Mesangial cell (primary cell): ENCODE data around the gene BRF1. TPM values are rescaled to one million over a fixed set of nuclear protein-coding genes. Genes with fewer than 3 reads are reported as not detected.

Source experiments
- total RNA-seq: library from RNA; depleted of rRNA; stranded (reverse); fragments of >200 nt; gene quantifications from 2 replicates; pipeline ENCODE4 v1.2.3, GENCODE V29; 2015

Gene BRF1
- total RNA-seq, result 18.3 and 34.5 TPM in 2 replicates

GRCh38 chr14:105300542-105301102 is at the start of gene BRF1:
BRF1 (minus strand) TSS chr14:105301001; CDS start chr14:105300629, 372 bp downstream.

GRCh38 chr14:105314287-105315200 is 13.7 kb upstream of the BRF1 start, which contains the start of gene PACS2:
PACS2 (plus strand) TSS chr14:105314748; CDS start chr14:105314919, 171 bp downstream.

GRCh38 chr14:105248368-105249181 is 52.2 kb downstream of the BRF1 start, which contains the start of gene BTBD6:
BTBD6 (plus strand) TSS chr14:105248533; CDS start chr14:105248712, 179 bp downstream.

GRCh38 chr14:105180592-105181548 is 119.9 kb downstream of the BRF1 start, which contains the start of gene NUDT14:
NUDT14 (minus strand) TSS chr14:105181312; CDS start chr14:105181209, 103 bp downstream.

GRCh38 chr14:105168496-105168978 is 132.3 kb downstream of the BRF1 start, which contains the start of gene JAG2:
JAG2 (minus strand) TSS chr14:105168776; CDS start chr14:105168420, 356 bp downstream.

Other genes starting within 250 kb of the BRF1 start
- gene GPR132, start 235.6 kb downstream of the BRF1 start, total RNA-seq, result 0.16 and 0.38 TPM in 2 replicates
- gene JAG2, start 132.2 kb downstream of the BRF1 start, total RNA-seq, result 0.65 and 2.4 TPM in 2 replicates
- gene NUDT14, start 119.7 kb downstream of the BRF1 start, total RNA-seq, result 13.2 and 43.9 TPM in 2 replicates
- 41.7 and 53.9 TPM in 2 replicates for gene BTBD6, start 52.5 kb downstream of the BRF1 start, total RNA-seq
- 60.0 and 105 TPM in 2 replicates for gene PACS2, start 13.7 kb upstream of the BRF1 start, total RNA-seq
- gene TEX22, start 97.5 kb upstream of the BRF1 start, total RNA-seq, result 0.13 and 0.16 TPM in 2 replicates
- gene MTA1, start 118.8 kb upstream of the BRF1 start, total RNA-seq, result 66.6 and 77.6 TPM in 2 replicates
- gene CRIP2, start 173.8 kb upstream of the BRF1 start, total RNA-seq, result 200 and 216 TPM in 2 replicates
- 10.6 and 15.2 TPM in 2 replicates for gene CRIP1, start 185.9 kb upstream of the BRF1 start, total RNA-seq
- 4.3 and 44.2 TPM in 2 replicates for gene TEDC1, start 190.2 kb upstream of the BRF1 start, total RNA-seq
- gene TMEM121, start 225.6 kb upstream of the BRF1 start, total RNA-seq, result 5.1 and 8.0 TPM in 2 replicates